CD4-positive, alpha-beta T cell treated with Interleukin-4 for 1 hour (primary cell): ENCODE data around the gene RAB3GAP2.
"Not testable (repeated sequence)": the region's sequence is repeated elsewhere in the genome, so short reads cannot be mapped to it uniquely, and the experiment has no call there.

Source experiments
- DNase-seq, 2 donors: peaks; one replicate each; pipeline ENCODE4 v3.0.0-alpha.2; 2020 to 2022

RAB3GAP2 gene, protein sequence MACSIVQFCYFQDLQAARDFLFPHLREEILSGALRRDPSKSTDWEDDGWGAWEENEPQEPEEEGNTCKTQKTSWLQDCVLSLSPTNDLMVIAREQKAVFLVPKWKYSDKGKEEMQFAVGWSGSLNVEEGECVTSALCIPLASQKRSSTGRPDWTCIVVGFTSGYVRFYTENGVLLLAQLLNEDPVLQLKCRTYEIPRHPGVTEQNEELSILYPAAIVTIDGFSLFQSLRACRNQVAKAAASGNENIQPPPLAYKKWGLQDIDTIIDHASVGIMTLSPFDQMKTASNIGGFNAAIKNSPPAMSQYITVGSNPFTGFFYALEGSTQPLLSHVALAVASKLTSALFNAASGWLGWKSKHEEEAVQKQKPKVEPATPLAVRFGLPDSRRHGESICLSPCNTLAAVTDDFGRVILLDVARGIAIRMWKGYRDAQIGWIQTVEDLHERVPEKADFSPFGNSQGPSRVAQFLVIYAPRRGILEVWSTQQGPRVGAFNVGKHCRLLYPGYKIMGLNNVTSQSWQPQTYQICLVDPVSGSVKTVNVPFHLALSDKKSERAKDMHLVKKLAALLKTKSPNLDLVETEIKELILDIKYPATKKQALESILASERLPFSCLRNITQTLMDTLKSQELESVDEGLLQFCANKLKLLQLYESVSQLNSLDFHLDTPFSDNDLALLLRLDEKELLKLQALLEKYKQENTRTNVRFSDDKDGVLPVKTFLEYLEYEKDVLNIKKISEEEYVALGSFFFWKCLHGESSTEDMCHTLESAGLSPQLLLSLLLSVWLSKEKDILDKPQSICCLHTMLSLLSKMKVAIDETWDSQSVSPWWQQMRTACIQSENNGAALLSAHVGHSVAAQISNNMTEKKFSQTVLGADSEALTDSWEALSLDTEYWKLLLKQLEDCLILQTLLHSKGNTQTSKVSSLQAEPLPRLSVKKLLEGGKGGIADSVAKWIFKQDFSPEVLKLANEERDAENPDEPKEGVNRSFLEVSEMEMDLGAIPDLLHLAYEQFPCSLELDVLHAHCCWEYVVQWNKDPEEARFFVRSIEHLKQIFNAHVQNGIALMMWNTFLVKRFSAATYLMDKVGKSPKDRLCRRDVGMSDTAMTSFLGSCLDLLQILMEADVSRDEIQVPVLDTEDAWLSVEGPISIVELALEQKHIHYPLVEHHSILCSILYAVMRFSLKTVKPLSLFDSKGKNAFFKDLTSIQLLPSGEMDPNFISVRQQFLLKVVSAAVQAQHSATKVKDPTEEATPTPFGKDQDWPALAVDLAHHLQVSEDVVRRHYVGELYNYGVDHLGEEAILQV (N-terminal part only)

DNA sequence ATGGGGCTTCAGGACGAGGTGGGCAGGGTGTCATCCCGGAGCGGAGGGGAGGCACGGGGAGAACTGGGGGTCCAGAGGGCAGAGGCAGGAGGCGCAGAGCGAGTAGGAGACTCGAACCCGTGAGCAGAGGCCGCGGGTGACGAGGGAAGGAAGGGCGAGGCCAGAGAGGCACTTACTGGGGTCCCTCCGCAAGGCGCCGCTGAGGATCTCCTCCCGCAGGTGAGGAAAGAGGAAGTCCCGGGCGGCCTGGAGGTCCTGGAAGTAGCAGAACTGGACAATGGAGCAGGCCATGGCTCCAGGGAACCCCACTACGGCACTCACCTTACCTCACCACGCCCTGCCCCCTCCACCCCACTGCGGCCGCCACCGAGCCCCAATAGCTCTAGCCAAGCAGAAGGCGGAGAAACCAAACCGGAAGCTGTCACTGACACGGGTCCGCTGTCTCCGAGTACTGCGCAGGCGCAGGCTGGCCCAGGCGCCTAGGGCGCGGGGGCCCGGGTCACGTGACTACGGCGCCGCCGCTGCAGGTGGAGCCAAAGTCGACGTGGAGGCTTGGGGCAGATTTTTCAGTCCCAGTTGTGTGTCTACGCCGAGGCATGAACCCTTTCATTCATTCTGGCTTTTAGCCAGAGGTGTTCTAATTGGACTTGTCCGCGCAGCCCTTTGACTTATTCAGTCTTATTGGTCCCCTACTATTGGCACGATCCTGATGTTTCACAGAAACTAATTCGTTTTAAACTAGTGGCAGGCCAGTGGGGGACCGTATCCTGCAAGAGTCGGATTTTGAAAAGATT lies at the start of gene RAB3GAP2:
Gene RAB3GAP2 (minus strand): TSS at position 407 of the 794 bp plus-strand sequence. CDS start 116 bp downstream, at position 291.
- DNase-seq, result peak; percentile 98

DNA sequence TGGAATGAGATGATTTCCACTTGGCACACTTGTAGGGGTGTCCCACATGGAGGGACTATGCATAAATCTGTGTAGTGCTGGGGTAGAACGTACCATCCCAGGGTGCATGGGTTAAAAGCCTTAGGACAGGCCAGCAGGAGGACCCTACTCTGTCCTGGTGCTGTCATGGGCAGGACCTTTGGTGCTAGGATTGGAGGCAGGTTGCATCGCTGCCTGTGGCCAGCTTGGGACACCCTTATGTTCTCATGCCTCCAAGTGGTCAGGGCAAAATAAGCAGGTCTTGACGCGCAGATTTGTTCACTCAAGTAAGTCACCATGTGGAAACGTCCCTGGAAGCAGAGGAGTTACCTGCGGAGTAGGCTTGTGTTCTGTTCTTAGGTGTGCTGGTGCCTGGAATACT lies 49.5 kb upstream of the RAB3GAP2 start:
- DNase-seq, result no peak

- DNase-seq, result no peak
These were observed 48.5 kb upstream of the RAB3GAP2 start for GRCh38 chr1:220320709-220321108.

DNA sequence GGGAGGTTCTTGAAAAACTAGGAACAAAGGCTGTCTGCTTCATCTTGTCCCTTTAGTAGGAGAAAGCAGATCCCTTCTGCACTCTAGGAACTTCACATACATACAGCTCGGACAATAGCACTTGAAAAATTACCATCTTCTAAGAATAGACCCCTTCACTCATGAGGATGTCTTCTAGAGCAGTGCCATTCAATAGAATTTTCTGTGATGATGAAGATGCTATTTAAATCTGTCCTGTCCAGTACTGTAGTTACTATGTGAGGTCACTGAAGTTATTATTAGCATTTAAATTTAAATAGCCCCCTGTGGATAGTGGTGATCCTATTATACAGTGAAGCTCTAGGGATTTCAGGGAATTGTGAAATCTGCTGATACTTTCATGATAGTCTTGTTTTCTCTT lies 46.4 kb upstream of the RAB3GAP2 start:
- DNase-seq, result no peak

DNA sequence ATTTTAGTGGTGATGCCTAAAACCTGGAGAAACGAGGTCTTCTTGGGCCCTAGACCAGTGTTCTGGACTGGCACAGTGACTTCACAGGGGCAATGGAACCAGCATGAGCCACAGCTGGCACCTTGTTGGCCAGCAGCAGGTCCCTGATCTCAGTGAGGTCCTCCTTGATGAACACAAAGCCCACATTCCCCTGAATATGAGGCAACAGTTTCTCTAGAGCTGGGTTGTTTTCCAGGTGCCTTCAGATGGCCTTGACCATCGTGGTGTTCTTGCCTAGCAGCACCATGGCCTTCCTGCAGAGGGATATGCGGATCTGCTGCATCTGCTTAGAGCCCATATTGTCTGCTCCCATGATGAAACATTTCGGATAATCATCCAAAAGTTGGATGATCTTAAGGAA lies 44.9 kb upstream of the RAB3GAP2 start:
- DNase-seq, result no peak

GRCh38 chr1:220316305-220316704 lies 44.1 kb upstream of the RAB3GAP2 start:
- DNase-seq, result no peak

DNA sequence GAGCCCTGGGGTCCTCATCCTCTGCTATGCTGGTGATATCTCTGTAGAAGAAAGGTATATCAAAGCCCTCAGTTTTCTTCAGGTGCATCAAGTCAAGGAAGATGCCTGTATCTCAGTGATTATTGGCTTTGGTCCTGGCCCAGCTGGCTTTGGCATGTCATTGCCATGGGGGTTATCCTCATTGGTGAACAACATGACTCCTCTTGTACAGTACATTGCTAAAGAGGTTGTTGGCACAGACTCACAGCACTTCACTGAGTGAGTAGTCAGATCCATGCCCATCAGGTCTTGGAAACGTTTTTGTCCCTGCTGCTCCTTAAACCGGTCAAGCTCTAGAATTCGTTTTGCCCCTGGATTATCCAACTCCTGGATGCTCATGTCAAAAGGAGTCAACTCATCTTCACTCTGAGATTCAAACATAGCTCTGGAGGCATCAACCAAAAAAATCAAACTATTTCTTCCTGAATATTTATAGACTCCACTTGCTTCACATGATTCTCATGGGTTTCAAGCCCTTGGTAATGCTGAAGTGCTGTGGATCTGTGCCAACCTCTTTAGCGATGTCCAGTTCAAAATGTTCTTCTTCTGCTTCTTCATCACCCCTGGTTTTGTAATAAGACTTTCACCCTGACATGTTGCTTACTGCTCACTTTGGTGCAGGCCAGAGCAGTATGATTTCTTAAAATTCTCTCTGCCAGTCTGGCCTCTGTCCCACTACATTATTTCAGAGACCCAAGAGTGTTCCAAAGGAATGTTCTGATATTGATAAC lies 43.0 kb upstream of the RAB3GAP2 start:
- no peak for DNase-seq

DNA sequence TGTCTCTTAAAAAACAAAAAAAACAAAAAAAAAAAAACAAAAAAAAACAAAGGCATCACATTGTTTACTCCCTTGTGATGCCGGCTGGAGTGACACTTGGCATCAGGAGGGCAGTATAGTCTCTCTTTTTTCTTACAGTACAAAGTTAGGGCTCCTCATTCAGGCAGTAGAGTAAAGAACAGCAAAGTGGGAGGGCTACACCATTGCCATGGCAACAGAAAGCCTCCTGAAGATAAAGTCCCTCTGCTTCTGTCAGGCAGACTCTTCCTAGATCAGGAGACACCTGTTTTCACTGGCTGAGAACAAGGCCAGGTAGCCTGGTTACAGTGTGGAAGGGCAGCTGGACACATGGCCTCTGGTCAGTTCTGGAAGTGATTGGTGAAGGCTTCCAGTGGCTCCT lies 41.3 kb upstream of the RAB3GAP2 start:
- DNase-seq, result no peak

DNA sequence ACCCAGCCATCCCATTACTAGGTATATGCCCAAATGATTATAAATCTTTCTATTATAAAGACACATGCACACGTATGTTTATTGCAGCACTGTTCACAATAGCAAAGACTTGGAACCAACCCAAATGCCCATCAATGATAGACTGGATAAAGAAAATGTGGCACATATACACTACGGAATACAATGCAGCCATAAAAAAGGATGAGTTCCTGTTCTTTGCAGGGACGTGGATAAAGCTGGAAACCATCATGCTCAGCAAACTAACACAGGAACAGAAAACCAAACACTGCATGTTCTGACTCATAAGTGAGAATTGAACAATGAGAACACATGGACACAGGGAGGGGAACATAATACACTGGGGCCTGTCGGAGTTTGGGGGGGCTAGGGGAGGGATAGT lies 37.9 kb upstream of the RAB3GAP2 start:
- DNase-seq, result not testable (repeated sequence)

DNA sequence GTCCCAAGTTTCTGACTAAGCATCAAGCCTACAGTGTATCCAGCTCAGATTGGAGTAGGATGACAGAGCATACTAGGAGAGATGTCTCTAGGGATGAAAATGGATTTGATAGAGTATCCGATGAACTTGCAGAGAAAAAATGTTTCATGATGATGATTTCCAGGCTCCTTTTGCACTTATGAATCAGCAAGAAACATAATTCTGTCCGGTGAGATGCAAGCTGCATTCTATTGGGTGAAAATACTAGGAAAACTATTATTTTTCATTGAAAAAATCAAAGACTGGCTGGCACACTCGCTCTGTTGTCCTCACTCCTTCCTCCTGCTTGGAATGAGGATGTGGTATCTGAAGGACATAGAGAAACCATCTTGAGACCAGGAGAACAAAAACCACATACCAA lies 35.4 kb upstream of the RAB3GAP2 start:
- no peak for DNase-seq

- no peak for DNase-seq
These were observed 34.1 kb upstream of the RAB3GAP2 start for GRCh38 chr1:220306339-220306738.

DNA sequence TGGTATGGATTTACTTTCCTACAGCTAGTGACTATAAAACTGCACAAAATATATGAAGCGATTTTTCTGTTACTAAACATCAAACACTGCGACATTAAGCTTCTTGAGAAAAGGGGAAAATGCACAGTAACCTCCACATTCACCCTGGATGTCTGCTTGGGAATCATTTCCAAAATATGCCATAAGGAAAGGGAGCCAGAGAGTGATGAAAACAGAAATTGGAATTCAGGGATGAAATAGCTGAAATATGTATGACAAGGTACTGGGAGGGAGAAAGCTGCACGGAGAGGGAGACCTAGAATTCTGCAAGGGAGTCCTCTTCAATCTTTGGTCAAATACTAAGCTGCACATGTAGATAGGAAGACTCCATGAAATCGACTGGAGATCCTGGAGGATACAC lies 31.6 kb upstream of the RAB3GAP2 start:
- no peak for DNase-seq

DNA sequence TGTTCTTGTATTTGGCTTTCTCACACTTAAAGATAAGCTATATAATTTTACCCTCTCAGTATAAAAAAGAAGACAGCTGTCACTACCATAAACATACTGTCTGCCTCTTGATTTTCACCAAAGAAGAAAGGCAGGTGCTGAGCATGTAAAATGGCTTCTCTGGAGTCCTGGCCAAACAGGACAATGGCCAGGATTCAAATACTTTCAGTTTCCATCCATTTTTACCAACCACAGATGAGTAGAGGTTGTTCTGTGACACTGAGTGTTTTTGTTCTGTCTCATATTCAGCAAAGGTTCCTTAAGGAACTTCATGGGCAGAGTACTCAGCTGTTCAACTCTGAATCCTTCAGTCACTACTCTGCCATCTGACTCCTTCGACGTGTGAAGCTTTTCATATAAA lies 29.4 kb upstream of the RAB3GAP2 start:
- DNase-seq, result no peak

- no peak for DNase-seq
These were observed 28.3 kb upstream of the RAB3GAP2 start for GRCh38 chr1:220300442-220301121.

- DNase-seq, result no peak
These were observed 27.1 kb upstream of the RAB3GAP2 start for GRCh38 chr1:220299337-220299736.

- DNase-seq, result no peak
These were observed 26.4 kb upstream of the RAB3GAP2 start for GRCh38 chr1:220298470-220299205.

GRCh38 chr1:220296981-220297380 lies 24.7 kb upstream of the RAB3GAP2 start:
- DNase-seq, result no peak

GRCh38 chr1:220294846-220295301 lies 22.6 kb upstream of the RAB3GAP2 start:
- DNase-seq, result no peak

DNA sequence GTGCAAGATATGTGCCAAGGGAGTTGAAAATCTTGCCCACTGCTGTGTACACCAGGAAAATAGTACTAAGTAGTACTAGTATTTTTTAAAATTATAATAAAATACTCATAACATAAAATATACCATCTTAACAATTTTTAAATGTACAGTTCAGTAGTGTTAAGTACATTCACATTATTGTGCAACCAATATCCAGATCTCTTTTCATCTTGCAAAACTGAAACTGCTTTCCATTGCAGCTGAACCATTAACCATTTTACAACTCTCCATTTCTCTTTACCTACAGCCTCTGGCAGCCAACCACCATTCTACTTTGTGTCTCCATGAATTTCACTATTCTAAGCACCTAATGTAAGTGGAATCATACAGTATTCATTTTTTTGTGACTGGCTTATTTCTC lies 19.3 kb upstream of the RAB3GAP2 start:
- no peak for DNase-seq
